HG02623 (cell line): Measurements from ENCODE around the gene KCNT1.
"Not testable (repeated sequence)": the region's sequence is repeated elsewhere in the genome, so short reads cannot be mapped to it uniquely, and the experiment has no call there.

Experiments
- ATAC-seq: cut with Tn5 transposase; IDR thresholded peaks from one replicate; pipeline ENCODE4 v1.9.1; 2021; ENCODE audit warnings: moderate library complexity; ENCODE audit not compliant: unreplicated experiment

KCNT1 gene

DNA sequence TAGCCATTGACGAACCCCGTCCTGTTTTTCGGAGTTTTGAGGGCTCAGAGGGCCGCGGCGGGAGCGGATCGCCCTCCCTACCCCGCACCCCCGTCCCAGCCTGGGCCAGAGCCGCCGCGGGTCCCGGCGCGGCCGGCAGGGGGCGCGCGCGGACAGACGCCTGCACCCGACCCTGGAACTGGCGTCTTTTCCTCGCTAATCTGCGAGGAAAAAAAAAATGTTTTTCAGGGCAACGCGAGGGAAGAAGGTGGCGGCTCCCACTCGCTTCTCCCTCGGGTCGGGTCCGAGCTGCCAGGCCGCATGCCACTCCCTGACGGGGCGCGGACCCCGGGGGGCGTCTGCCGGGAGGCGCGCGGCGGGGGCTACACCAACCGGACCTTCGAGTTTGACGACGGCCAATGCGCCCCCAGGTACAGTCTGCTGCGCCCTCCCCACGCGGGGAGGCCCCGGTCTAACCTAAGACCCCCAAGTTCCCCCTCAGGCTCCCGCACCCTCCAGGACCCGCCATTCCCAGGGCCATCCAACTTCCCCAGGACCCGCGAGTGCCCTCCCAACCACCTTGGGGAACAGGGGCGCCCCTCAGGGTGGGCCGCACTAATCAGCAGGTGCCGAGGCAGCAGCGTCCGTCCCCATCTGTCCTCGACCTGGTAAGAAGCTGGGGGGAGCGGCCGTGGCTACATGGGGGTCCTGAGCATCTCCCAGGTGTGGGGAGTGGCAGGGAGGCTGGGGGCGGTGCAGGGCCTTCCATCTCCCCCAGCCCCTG lies at the start of gene KCNT1:
Gene KCNT1, plus strand, starts transcription at position 227 of the 763 bp plus-strand sequence. Its CDS starts 74 bp downstream, at position 301.
- ATAC-seq = no peak

DNA sequence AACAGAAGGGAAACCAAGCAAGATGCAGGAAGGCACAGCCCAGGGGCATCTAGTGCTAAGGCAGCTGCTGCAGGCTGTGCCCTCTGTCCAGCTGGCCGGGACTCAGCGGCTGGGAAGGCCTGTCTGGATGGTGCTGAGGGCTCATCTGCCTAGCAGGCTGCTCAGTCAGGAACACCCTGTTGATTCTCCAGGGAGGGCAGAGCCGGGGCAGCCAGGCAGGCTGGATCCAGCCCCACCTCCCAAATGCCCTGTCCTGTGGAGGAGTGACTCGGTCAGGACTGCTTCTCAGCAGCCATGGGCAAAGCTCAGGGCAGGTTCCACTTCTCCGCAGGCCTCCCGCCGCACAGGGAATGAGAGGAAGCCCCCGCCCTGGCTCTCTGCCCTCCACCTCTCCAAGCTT lies 46.7 kb upstream of the KCNT1 start:
- ATAC-seq = no peak

DNA sequence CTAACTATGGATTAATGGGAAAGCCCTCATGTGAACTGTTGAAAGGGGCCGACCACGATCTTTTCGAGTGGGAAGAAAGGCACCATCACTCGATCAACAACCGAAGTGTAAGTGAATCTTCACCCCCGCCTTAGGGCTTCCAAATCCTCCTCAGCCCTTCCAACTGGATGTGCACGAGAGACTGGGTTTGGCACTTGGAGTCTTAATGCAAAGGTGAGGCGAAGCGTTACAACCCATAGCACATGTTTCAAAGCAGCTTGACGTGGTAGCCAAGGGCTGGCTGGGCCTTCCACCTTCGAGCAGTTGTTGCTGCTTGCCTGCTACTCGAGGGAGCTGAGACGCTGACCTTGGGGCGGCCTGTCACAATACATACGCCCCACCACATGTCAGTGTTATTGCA lies 44.6 kb upstream of the KCNT1 start:
- no peak for ATAC-seq

DNA sequence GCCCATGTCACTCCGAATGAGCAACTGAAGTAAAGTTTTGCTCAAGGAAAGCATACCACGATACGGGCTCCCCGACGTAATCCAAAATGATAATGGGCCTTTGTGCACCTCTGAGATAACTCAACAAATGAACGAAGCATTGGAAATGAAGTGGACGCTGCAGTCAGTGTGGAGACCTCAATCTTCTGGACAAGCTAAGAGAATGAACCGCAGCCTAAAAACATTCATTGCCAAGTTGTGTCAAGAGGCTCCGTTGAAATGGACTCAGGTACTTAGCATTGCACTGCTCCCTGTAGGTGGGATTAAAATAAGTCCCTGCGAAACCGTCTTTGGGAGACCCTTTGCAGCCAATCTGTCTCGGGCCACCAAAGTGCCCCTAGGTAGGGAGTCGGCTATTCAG lies 42.7 kb upstream of the KCNT1 start:
- no peak for ATAC-seq

DNA sequence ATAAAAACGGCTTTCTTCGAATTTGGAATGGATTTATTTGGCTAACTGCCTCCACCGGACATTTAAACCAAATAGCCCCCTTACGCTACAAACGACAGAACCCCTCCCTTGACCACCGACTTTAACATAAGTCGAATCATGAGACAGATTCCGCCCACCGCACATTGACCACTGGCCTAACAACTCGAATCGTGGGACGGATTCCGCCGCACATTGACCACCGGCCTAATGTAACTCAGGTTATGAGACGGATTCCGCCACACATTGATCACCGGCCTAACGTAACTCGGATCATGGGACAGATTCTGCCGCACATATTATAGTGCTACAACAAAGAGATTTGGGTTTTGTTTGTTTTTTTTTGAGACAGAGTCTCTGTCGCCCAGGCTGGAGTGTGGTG lies 41.6 kb upstream of the KCNT1 start:
- no peak for ATAC-seq

DNA sequence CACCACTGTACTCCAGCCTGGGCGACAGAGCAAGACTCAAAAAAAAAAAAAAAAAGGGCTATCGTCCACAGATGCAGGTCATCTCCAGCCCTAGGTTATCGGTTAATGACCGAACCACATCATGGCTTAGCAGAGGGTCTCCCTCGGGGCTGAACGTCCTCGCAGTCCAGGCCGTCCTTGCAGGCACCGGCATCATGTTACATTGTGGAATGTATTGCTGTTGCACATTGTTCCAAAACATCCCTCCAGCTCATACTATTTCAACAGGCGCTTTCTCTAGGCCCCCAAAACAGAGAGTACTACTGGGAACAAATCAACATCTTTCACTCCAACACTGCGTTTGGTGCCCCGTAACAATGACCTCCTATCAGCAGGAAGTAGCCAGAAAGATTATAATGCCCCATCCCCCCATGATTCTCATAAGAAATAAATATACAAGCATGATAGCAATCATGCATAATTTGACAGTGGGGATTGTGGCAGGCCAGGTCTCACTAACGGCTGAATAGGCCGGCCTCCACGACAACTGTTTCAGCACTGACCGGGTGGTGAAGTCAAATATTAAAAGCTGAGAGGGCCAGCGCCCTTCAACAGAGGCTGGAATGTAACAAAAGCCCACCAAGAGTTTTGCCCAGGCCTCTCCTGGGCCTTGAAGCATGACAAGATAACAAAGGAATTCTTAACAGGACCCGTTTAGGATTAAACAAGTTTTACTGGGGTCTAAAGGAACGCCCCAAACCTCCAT lies 40.0 kb upstream of the KCNT1 start:
- ATAC-seq = no peak

DNA sequence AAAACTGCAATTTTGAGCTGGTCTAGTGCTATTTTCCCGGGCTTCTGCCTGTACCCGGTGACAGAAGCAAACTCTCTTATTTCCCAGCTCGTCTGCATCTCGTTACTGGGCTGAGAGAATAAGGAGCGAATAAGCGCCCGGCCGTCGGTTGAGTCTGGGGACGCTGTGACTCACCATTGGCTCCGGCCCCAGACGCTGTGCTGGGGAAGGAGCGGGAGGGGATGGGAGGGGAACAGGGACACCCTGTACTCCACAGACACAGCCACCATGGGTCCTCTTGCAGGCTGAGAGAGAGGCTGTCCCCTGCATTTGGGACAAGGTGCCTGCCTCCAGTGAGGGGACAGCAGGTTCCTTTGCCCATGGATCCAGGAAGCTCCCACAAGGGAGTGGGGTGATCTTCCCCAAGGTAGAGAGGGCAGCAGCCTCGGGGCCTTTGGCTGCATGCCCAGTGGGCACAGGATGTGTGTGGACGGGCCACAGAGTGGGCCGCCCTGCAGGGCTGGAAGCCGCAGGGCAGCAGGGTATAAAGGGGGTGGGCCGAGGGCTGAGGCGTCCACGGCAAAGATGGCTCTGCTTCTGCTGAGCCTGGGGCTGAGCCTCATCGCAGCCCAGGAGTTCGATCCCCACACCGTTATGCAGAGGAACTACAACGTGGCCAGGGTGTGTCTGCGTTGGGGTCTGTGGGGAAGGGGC lies 39.1 kb upstream of the KCNT1 start, which contains the start of gene LCN9:
Gene LCN9, plus strand, starts transcription at position 552 of the 693 bp plus-strand sequence. Its CDS starts 13 bp downstream, at position 565.
- ATAC-seq = no peak

DNA sequence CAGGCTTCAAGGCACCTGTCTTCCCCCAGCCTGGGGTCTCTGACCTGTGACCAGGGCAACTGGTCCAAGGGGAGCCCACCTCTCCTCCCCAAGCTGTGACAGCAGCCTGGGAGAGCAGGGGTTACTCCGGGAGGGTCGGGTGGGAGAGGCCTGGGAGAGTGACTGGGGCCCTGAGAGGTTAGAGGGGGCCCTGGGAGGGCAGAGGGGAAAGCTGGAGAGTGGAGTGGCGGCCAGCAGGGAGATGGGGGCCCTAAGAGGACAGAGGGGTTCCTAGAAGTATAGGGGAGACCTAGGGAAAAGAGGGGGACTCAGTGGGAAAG lies 38.6 kb upstream of the KCNT1 start:
- ATAC-seq = no peak

DNA sequence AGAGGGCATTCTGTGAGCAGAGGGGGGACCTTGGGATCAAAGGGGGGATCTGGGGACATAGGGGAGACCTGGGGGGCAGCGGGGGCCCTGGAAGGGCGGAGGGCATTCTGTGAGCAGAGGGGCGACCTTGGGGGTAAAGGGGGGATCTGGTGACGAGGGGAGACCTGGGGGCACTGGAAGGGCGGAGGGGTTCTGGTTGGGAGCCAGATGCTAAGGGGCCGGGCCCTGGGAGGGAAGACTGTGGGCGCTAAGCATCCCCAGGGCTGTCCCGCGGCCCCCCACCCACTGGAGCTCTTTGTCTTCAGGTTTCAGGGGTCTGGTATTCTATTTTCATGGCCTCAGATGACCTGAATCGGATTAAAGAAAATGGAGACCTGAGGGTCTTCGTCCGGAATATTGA lies 38.1 kb upstream of the KCNT1 start:
- ATAC-seq = no peak

DNA sequence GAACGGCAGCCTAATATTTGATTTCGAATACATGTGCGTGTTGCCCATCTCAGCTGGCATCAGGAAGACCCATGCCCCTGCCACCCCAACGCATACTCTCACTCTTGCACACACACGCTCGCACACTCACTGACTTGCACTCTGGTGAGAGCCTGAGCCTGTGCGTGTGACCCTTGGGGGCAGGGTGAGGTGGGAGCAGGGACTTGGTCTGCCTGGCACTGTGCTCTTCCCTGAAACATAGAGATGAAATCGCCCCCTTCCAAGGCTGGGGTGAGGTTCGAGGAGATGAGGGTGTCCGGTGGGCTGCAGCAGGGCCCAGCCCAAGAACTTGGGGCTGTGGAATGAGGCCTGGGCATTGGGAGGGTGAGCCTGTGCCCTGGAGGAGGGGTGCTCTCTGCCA lies 37.7 kb upstream of the KCNT1 start:
- ATAC-seq = no peak

DNA sequence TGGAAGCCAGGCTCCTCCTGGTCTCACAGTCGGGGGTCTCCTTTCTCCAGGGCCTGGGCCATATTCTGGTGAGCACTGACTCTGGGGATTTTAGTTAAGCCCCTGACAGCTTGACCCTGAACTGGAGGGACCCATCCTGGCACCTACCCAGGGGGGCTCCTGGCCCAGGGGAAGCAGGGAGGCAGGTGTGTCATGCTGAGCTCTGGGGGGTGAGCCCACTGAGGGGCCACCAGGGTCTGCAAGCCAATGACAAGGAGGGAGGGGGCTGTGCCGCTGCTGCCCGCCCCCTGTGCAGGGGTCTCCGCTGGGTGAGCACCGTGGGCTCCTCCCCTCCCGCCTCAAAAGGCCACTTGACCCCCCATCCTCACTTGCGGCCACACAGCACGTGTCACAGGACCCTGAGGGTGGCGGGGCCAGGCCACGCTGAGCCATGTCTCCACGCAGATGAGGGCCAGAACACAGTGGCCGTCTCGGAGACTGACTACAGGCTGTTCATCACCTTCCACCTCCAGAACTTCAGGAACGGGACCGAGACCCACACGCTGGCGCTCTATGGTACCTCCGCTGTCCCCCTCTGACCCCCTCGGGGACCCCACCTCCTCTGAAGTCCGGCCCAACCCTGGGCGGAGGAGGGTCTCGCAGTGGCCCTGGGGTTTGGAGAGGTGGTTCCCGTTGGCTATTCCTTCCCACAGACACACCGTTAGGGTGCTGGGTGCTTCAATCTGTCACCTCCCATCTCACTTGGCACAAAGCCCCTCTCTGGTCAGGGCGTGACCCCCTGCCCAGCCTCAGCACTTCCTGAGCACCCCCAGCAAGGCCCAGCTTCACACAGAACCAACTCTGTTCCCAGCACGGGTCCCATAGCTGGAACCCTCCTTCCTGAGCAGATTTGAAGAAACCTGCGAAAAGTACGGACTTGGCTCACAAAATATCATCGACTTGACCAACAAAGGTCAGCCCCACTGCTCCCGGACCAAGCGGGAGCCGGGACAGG lies 36.9 kb upstream of the KCNT1 start:
- no peak for ATAC-seq

DNA sequence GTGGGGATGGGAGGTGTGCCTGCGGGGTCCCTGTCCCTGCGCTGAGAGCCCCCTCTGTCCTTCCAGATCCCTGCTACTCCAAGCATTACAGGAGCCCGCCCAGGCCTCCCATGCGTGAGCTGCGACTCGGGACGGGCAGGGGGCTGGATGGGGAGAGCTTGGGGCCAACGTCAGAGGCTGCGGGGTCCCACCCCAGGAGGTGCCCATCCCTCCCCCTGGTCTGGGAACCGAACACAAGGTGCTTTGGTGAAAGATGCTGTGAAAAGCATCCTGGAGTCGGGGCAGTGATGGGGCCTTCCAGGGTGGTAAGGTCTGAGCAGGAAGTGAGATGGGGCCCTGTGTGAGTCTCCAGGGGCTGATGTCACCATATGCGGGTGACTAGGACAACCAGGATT lies 36.2 kb upstream of the KCNT1 start:
- no peak for ATAC-seq

DNA sequence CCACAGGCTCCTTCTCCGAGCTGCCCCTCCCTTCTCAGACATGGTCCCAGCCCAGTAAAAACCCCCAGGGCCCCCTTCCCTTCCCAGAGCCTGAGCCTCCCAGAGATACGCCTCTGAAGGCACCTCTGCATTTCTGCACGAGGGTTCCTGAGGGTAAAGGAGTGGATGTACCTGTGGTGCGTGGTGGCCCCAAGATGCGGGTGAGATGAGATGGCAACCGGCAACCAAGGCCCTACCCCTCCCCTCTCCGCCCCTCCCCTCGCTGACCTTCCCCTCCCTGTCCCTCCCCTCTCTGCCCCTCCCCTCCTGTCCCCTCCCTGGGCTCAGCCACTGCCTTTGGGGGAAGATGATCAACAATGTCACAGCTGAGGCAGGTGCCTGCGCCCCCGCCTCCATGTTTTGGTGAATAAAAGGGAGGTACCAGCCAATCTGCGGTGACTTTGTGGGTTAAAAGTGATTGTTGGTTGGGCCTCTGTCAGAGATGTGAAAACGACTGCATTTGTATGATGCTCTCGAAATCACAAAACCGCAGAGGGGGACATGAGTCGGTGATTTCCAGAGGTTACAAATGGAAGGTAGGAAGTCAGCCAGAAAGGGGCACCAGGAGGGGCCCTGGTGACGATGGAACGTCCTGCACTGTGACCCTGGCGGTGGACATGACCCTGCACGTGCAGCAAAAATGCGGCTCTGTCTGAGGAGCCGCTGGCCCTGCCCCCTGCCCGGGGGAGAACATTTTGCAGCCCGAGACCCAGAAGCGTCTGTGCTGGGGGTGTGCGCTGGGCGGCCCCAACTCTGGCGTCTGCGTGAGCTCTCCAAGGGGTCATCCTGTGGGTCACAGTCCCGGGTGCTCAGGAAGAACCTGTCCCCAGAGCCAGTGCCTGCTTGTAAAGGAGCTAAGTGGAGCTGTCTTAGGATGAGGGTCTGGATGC lies 35.2 kb upstream of the KCNT1 start:
- no peak for ATAC-seq

DNA sequence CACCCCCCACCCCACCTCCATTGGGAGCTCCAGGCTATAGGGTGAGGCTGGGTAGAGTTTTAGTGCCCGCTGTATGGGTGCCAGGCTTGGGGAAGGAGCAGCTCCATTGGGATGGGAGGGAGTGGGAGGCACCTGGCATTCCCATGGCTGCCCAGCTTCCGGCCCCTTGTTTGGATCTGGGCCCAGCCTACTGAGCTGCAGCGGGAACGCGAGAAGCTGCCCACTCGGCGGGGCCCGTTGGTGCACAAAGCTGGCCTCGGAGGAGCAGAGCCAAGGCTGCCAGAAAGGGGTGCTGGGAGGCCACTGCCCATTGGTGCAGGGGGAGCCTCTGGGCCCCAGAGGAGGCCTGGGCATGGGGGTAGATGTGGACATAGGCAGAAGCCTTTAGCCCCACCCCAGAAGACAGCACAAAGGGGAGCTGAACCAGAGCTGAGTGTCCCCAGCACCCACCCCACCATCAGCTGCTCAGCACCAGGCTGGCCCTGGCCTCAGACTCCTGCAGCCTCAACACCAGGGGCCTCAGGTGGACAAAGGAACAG lies 34.5 kb upstream of the KCNT1 start:
- ATAC-seq = no peak

DNA sequence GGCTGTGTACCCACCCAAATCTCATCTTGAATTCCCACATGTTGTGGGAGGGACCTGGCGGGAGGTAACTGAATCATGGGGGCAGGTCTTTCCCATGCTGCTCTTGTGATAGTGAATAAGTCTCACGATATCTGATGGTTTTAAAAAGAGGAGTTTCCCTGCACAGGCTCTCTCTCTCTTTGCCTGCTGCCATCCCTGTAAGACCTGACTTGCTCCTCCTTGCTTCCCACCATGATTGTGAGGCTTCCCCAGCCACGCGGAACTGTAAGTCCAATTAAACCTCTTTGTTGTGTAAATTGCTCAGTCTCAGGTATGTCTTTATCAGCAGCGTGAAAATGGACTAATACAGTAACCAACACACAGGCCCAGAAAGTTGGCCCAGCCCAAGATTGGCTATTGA lies 33.0 kb upstream of the KCNT1 start:
- ATAC-seq = not testable (repeated sequence)

DNA sequence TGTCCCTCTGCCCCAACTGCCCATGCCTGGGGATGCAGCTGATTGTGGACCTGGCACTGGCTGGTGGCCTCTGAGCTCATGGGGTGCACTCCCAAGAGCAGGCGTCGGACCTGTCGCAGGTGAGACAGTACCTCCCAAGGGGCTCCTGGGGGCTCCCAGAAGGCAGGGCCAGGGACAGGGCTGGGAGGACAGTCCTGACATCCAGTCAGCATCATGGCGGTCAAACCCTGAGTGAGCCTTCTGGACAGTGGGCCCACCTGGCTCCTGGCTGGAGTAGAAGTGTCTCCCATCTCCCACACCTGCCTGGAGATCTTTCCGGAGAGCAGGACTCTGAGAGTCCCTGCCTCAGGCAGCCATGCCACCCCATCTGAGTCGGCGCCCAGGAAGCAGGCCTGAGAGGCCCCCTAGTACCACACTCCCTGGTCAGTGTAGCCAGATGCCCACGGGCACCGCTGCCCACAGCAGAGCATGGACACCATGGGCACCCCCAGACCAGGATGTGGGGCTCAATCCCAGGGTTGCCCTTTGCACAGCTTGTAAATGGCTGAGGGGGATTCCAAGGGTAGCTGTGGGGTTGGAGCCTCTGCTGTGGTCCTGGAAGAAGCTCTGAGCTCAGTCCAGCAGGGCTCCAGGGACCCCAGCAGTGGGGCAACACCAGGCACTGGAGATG lies 32.2 kb upstream of the KCNT1 start:
- ATAC-seq = no peak

DNA sequence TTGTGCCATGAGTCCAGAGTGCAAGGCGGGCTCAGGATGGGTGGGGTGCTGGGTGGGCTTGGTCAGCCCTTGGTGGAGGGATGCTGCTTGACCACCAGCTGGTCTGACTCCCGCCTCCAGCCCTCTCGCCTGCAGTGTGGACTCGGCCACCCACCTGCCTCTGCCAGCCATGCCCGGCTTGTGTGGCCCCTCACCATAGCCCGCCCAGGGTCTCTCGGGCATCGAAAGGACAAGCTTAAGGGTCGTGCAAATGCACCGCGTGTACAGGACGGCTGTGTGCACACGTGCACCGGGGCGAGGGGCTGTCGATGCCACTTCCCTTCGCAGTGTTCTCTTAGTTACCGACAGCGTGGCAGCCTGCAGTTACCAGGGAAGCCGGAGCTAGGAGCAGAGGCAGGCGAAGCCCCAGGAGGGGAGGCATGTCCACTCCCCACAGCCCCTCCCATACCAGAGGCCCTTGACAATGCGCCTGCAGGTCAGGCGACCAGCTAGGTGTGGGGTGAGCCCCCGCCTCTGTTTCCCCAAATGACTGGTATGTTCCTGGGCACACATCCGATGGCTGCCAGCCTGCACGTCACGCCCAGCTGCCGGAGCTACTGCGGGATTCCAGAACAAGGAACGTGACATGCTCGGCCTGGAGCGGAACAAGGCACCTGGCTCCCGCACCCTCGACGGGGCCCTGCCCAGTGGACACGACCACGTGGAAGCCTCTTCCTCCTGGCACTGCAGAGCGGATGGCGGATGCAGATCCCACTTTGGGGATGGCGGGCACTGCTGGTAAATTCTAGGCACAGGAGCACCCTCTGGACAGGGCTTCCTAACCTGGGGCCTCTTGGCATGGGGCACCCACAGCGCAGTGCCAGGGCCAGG lies 31.0 kb upstream of the KCNT1 start:
- no peak for ATAC-seq

DNA sequence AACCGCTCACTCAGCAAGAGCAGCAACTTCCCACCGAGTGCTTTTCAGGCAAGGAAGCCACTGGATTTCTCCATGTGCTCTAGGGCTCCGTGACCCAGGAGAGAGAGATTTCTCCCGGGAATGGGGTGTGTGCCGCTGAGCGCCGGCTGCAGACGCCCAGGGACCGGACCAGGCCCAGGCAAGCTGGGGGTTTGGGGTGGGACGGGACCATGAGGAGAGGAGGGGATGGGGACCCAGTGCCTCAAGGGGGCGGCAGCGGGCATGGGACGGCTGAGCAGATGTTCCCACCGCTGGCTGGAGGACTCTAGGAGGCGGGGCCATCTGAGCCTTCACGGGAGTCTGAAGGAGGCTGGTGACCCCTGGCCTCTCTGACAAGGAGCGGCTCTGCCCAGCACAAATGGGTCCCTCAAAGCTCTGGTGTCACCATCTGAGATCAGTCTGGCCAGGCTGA lies 30.4 kb upstream of the KCNT1 start:
- ATAC-seq = no peak
